Liver (tissue), 9 donors: ENCODE data around the gene OSBPL10. TPM values are rescaled to one million over a fixed set of nuclear protein-coding genes. Genes with fewer than 3 reads are reported as not detected.

ENCODE experiments used
- DNase-seq: peaks from one replicate; pipeline ENCODE4 v3.0.0-alpha.2; 2017; ENCODE audit warnings: low spot score
- H3K27ac ChIP-seq, 2 donors: one replicate each; pipeline ENCODE4 v1.7.0; 2013; ENCODE audit warnings: inconsistent platforms in 2 of 2, low read length in 2 of 2, control low read depth in 1 of 2, low read depth in 1 of 2, mild to moderate bottlenecking in 1 of 2
- H3K27me3 ChIP-seq, 4 donors: one replicate each; pipeline versions ENCODE4 v1.6.1 to v1.7.0; 2013; ENCODE audit warnings: low read length in 3 of 4, inconsistent platforms in 1 of 4, mild to moderate bottlenecking in 1 of 4, moderate library complexity in 1 of 4; ENCODE audit not compliant: control insufficient read depth in 4 of 4, insufficient read depth in 4 of 4
- H3K36me3 ChIP-seq, 4 donors: one replicate each; pipeline versions ENCODE4 v1.6.1 to v1.7.0; 2013; ENCODE audit warnings: low read length in 3 of 4, mild to moderate bottlenecking in 3 of 4, low read depth in 1 of 4, moderate library complexity in 1 of 4; ENCODE audit not compliant: control insufficient read depth in 4 of 4, insufficient read depth in 3 of 4
- H3K4me1 ChIP-seq, 4 donors: one replicate each; pipeline versions ENCODE4 v1.6.1 to v1.7.0; 2013; ENCODE audit warnings: low read length in 3 of 4, mild to moderate bottlenecking in 3 of 4, moderate library complexity in 1 of 4; ENCODE audit not compliant: control insufficient read depth in 4 of 4, insufficient read depth in 4 of 4
- H3K4me3 ChIP-seq, 3 donors: one replicate each; pipeline versions ENCODE4 v1.6.1 to v1.7.0; 2013; ENCODE audit warnings: low read length in 3 of 3, control low read depth in 1 of 3, low read depth in 1 of 3, mild to moderate bottlenecking in 1 of 3
- H3K9ac ChIP-seq, 2 donors: one replicate each; pipeline ENCODE4 v1.7.0; 2013; ENCODE audit warnings: low read length in 2 of 2, mild to moderate bottlenecking in 2 of 2, moderate library complexity in 2 of 2, control low read depth in 1 of 2, low read depth in 1 of 2
- H3K9me3 ChIP-seq, 4 donors: one replicate each; pipeline versions ENCODE4 v1.6.1 to v1.7.0; 2013; ENCODE audit warnings: low read length in 3 of 4; ENCODE audit not compliant: control insufficient read depth in 4 of 4
- EGR1 ChIP-seq, 2 donors: IDR thresholded peaks; 2 replicates each; pipeline ENCODE4 v1.6.1; 2016 to 2018; ENCODE audit warnings: antibody characterized with exemption in 2 of 2, low read depth in 2 of 2
- FOXA1 ChIP-seq: IDR thresholded peaks from 2 replicates; pipeline ENCODE4 v1.6.1; 2016; ENCODE audit warnings: antibody characterized with exemption
- GABPA ChIP-seq, 2 donors: IDR thresholded peaks in 1 of 2; conservative IDR thresholded peaks in 1 of 2; 2 replicates each; pipeline ENCODE4 v1.6.1; 2016; ENCODE audit warnings: antibody characterized with exemption in 2 of 2, mild to moderate bottlenecking in 1 of 2, moderate library complexity in 1 of 2
- HNF4A ChIP-seq, 2 donors: conservative IDR thresholded peaks; 2 replicates each; pipeline ENCODE4 v1.6.1; 2016; ENCODE audit warnings: antibody characterized with exemption in 2 of 2, mild to moderate bottlenecking in 2 of 2
- HNF4G ChIP-seq: IDR thresholded peaks from 2 replicates; pipeline ENCODE4 v1.6.1; 2016; ENCODE audit warnings: antibody characterized with exemption
- NR2F2 ChIP-seq: IDR thresholded peaks from 2 replicates; pipeline ENCODE4 v1.6.1; 2016; ENCODE audit warnings: antibody characterized with exemption
- SP1 ChIP-seq: IDR thresholded peaks from 2 replicates; pipeline ENCODE4 v1.6.1; 2018; ENCODE audit warnings: antibody characterized with exemption, mild to moderate bottlenecking
- TAF1 ChIP-seq: conservative IDR thresholded peaks from 2 replicates; pipeline ENCODE4 v1.6.1; 2016; ENCODE audit warnings: antibody characterized with exemption, mild to moderate bottlenecking
- YY1 ChIP-seq: IDR thresholded peaks from 2 replicates; pipeline ENCODE4 v1.6.1; 2016; ENCODE audit warnings: antibody characterized with exemption, mild to moderate bottlenecking
- WGBS: extraction: QIAGEN DNeasy Blood & Tissue Kit; methylation state at CpG from one replicate; pipeline ENCODE4 v1.1.7; 2013; 5-methylcytosine and 5-hydroxymethylcytosine counted together
- polyA plus RNA-seq, 2 donors: library from polyadenylated mRNA; stranded (reverse) in 1 of 2; unstranded in 1 of 2; fragments of 200-250 nt in 1 of 2; fragments of >200 nt in 1 of 2; fragmentation: Nextera tagmentation in 1 of 2; extraction: Ambion mirVana in 1 of 2; gene quantifications; one replicate each; pipeline versions ENCODE4 v1.2.1 to v1.2.3, GENCODE V29; 2013 to 2015
- total RNA-seq, 2 donors: library from RNA; depleted of rRNA; stranded (reverse); fragments of >200 nt; gene quantifications; one replicate each; pipeline ENCODE4 v1.2.3, GENCODE V29; 2014
- TF ChIP-seq, protein P1 (sequence below): IDR thresholded peaks from 2 replicates; pipeline ENCODE4 v1.6.1; 2016; ENCODE audit warnings: antibody characterized with exemption, mild to moderate bottlenecking
- TF ChIP-seq, protein P2 (sequence below): IDR thresholded peaks from 2 replicates; pipeline ENCODE4 v1.6.1; 2016; ENCODE audit warnings: antibody characterized with exemption
- TF ChIP-seq, protein P3 (sequence below): IDR thresholded peaks from 2 replicates; pipeline ENCODE4 v1.6.1; 2016; ENCODE audit warnings: antibody characterized with exemption
- TF ChIP-seq, protein P4 (sequence below): fragments of 150-350 bp; IDR thresholded peaks from 2 replicates; pipeline ENCODE4 v1.5.1; 2017; ENCODE audit warnings: improper control_type of control experiment, low read depth, low read length; ENCODE audit not compliant: missing input control
- donor health status: healthy.
- donor health status: healthy.
- donor health status: healthy.
- donor health status: healthy.
- donor health status: healthy.

OSBPL10 gene
- total and polyA plus RNA-seq, 4 donors = 0.75 to 4.0 (median 1.7) TPM

DNA sequence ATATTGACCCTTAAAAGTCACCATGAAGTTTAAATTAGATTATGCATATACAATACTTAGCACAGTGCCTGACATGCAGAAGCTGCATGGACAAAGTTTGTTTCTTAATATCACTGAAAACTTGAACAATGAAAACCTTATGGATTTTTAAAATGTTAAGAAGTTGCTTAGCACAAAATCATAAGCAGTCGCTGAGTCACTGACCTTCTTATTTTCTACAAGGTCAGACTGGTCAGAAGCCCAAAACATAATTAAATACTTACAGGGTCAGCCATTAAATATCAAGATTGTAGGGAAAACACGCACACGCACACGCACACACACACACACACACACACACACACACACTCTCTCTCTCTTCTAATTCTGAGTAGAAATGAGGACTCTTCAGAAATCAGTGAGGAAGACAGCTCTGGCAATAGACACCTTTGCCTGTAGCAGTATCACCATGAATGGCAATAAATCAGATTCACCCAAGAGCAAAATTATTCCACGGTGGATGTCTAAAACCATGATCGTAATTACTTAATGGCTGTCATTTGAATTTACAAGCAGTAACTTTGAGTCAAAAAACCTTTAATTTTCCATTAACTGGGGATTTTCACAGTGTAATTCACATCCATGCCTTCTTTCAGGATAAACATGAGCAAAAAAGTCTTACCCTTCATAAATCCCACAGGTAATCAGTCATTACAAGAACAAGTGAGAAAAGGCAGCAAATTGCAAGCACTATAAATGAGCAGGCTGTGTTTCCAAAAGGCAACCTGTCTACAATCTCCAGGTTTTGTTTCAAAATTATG lies 147.5 kb downstream of the OSBPL10 start:
- WGBS = 70% methylated on average over 6 of the region's 6 CpGs
- TF ChIP-seq FOXA1 (no peak), EGR1 (IDR thresholded peaks at IDR 0.05; ENCODE audit: low read depth in 2 of 2) (no peak), GABPA (IDR thresholded peaks at IDR 0.05 in 1 of 2, conservative IDR thresholded peaks at IDR 0.05 in 1 of 2) (no peak), TAF1 (no peak), YY1 (no peak), HNF4A (conservative IDR thresholded peaks at IDR 0.05) (no peak), HNF4G (no peak), SP1 (no peak), NR2F2 (no peak)
- TF ChIP-seq, protein P1, sequence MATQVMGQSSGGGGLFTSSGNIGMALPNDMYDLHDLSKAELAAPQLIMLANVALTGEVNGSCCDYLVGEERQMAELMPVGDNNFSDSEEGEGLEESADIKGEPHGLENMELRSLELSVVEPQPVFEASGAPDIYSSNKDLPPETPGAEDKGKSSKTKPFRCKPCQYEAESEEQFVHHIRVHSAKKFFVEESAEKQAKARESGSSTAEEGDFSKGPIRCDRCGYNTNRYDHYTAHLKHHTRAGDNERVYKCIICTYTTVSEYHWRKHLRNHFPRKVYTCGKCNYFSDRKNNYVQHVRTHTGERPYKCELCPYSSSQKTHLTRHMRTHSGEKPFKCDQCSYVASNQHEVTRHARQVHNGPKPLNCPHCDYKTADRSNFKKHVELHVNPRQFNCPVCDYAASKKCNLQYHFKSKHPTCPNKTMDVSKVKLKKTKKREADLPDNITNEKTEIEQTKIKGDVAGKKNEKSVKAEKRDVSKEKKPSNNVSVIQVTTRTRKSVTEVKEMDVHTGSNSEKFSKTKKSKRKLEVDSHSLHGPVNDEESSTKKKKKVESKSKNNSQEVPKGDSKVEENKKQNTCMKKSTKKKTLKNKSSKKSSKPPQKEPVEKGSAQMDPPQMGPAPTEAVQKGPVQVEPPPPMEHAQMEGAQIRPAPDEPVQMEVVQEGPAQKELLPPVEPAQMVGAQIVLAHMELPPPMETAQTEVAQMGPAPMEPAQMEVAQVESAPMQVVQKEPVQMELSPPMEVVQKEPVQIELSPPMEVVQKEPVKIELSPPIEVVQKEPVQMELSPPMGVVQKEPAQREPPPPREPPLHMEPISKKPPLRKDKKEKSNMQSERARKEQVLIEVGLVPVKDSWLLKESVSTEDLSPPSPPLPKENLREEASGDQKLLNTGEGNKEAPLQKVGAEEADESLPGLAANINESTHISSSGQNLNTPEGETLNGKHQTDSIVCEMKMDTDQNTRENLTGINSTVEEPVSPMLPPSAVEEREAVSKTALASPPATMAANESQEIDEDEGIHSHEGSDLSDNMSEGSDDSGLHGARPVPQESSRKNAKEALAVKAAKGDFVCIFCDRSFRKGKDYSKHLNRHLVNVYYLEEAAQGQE = no peak
- TF ChIP-seq, protein P2, sequence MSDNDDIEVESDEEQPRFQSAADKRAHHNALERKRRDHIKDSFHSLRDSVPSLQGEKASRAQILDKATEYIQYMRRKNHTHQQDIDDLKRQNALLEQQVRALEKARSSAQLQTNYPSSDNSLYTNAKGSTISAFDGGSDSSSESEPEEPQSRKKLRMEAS = no peak
- TF ChIP-seq, protein P3, sequence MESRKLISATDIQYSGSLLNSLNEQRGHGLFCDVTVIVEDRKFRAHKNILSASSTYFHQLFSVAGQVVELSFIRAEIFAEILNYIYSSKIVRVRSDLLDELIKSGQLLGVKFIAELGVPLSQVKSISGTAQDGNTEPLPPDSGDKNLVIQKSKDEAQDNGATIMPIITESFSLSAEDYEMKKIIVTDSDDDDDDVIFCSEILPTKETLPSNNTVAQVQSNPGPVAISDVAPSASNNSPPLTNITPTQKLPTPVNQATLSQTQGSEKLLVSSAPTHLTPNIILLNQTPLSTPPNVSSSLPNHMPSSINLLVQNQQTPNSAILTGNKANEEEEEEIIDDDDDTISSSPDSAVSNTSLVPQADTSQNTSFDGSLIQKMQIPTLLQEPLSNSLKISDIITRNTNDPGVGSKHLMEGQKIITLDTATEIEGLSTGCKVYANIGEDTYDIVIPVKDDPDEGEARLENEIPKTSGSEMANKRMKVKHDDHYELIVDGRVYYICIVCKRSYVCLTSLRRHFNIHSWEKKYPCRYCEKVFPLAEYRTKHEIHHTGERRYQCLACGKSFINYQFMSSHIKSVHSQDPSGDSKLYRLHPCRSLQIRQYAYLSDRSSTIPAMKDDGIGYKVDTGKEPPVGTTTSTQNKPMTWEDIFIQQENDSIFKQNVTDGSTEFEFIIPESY = no peak
- TF ChIP-seq, protein P4, sequence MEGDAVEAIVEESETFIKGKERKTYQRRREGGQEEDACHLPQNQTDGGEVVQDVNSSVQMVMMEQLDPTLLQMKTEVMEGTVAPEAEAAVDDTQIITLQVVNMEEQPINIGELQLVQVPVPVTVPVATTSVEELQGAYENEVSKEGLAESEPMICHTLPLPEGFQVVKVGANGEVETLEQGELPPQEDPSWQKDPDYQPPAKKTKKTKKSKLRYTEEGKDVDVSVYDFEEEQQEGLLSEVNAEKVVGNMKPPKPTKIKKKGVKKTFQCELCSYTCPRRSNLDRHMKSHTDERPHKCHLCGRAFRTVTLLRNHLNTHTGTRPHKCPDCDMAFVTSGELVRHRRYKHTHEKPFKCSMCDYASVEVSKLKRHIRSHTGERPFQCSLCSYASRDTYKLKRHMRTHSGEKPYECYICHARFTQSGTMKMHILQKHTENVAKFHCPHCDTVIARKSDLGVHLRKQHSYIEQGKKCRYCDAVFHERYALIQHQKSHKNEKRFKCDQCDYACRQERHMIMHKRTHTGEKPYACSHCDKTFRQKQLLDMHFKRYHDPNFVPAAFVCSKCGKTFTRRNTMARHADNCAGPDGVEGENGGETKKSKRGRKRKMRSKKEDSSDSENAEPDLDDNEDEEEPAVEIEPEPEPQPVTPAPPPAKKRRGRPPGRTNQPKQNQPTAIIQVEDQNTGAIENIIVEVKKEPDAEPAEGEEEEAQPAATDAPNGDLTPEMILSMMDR = no peak
- Histone ChIP-seq H3K9me3 (no peaks in the 10 kb centered on the region), H3K4me1 (no peaks in the 10 kb centered on the region), H3K27me3 (no peaks in the 10 kb centered on the region), H3K36me3 (no peaks in the 10 kb centered on the region), H3K27ac (no peak overlapping the region), H3K9ac (no peak overlapping the region), H3K4me3 (no peak overlapping the region)
- DNase-seq = no peak

DNA sequence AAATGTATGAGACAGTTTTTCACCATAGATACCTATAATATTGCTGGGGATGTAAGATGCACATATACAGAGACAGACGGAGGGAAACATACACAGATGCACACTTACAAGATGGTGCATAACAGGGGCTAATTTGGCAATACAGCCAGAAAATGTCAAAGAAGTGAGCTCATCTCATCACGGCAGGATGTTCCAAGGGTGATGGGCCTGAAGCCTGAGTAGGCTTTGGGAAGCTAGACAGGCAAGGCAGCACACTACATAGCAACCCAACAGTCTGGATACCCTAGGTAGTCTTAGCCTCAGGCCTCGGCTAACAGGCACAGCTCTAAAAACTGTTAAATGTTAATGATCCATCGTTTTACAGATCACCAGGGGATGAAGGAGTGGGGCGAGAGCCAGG lies 148.5 kb downstream of the OSBPL10 start:
- no peak overlapping the region for H3K4me3 ChIP-seq
- H3K9ac ChIP-seq = no peak overlapping the region
- DNase-seq = no peak
- no peaks in the 10 kb centered on the region for H3K4me1 ChIP-seq
- TF ChIP-seq YY1 = no peak
- no peak overlapping the region for H3K27ac ChIP-seq
- H3K36me3 ChIP-seq = no peaks in the 10 kb centered on the region
- 77% methylated on average over 5 of the region's 5 CpGs for WGBS
- H3K9me3 ChIP-seq = no peaks in the 10 kb centered on the region
- H3K27me3 ChIP-seq = no peaks in the 10 kb centered on the region
